Effector memory CD4-positive, alpha-beta T cell (primary cell): Measurements from ENCODE around the gene GALK1.

ENCODE experiments used
- DNase-seq, 3 donors: peaks; one replicate each; pipeline ENCODE4 v3.0.0-alpha.2; 2020
- H3K27ac ChIP-seq: 2 replicates; pipeline ENCODE4 v1.7.0; 2013; ENCODE audit warnings: mild to moderate bottlenecking, low read length, moderate library complexity; ENCODE audit not compliant: insufficient read depth, poor library complexity, severe bottlenecking
- H3K27me3 ChIP-seq: replicated peaks from 2 replicates; pipeline ENCODE4 v1.7.0; 2013; ENCODE audit warnings: mild to moderate bottlenecking, low read length; ENCODE audit not compliant: insufficient read depth, control insufficient read depth, poor library complexity, severe bottlenecking
- H3K36me3 ChIP-seq: 2 replicates; pipeline ENCODE4 v1.7.0; 2013; ENCODE audit warnings: mild to moderate bottlenecking, low read length, moderate library complexity; ENCODE audit not compliant: control insufficient read depth, insufficient read depth
- H3K4me1 ChIP-seq: 2 replicates; pipeline ENCODE4 v1.7.0; 2013; ENCODE audit warnings: low read length, mild to moderate bottlenecking; ENCODE audit not compliant: control insufficient read depth, insufficient read depth, poor library complexity, severe bottlenecking
- H3K4me3 ChIP-seq: 2 replicates; pipeline ENCODE4 v1.7.0; 2013; ENCODE audit warnings: low read length, low read depth, mild to moderate bottlenecking; ENCODE audit not compliant: insufficient read depth, poor library complexity, severe bottlenecking
- H3K9me3 ChIP-seq: 2 replicates; pipeline ENCODE4 v1.7.0; 2013; ENCODE audit warnings: mild to moderate bottlenecking, low read length, moderate library complexity; ENCODE audit not compliant: control insufficient read depth

Gene GALK1

GRCh38 chr17:75808549-75808904 lies 43.5 kb upstream of the GALK1 start:
- H3K4me3 ChIP-seq: no peak overlapping the region
- no peak overlapping the region for H3K27ac ChIP-seq
- peaks cover 31% of the 10 kb centered on the region for H3K36me3 ChIP-seq
- H3K4me1 ChIP-seq: no peaks in the 10 kb centered on the region
- no peaks in the 10 kb centered on the region for H3K27me3 ChIP-seq
- DNase-seq: no peak
- H3K9me3 ChIP-seq: no peaks in the 10 kb centered on the region

GRCh38 chr17:75807861-75808260 lies 42.9 kb upstream of the GALK1 start:
- Histone ChIP-seq H3K27ac (no peak overlapping the region), H3K9me3 (no peaks in the 10 kb centered on the region), H3K4me1 (no peaks in the 10 kb centered on the region), H3K36me3 (peaks cover 25% of the 10 kb centered on the region), H3K27me3 (no peaks in the 10 kb centered on the region), H3K4me3 (no peak overlapping the region)
- DNase-seq: no peak

GRCh38 chr17:75806822-75807500 lies 42.0 kb upstream of the GALK1 start:
- H3K27me3 ChIP-seq: no peaks in the 10 kb centered on the region
- H3K27ac ChIP-seq: no peak overlapping the region
- H3K36me3 ChIP-seq: peaks cover 16% of the 10 kb centered on the region
- no peak for DNase-seq
- no peaks in the 10 kb centered on the region for H3K4me1 ChIP-seq
- H3K9me3 ChIP-seq: no peaks in the 10 kb centered on the region
- no peak overlapping the region for H3K4me3 ChIP-seq

GRCh38 chr17:75803883-75804282 lies 38.9 kb upstream of the GALK1 start:
- Histone ChIP-seq H3K4me1 (no peaks in the 10 kb centered on the region), H3K27ac (no peak overlapping the region), H3K27me3 (no peaks in the 10 kb centered on the region), H3K36me3 (peaks cover 6% of the 10 kb centered on the region), H3K9me3 (no peaks in the 10 kb centered on the region), H3K4me3 (no peak overlapping the region)
- no peak for DNase-seq

GRCh38 chr17:75799402-75799801 lies 34.4 kb upstream of the GALK1 start:
- H3K27me3 ChIP-seq: no peaks in the 10 kb centered on the region
- H3K4me1 ChIP-seq: no peaks in the 10 kb centered on the region
- no peak overlapping the region for H3K4me3 ChIP-seq
- DNase-seq: no peak
- no peak overlapping the region for H3K27ac ChIP-seq
- peaks cover 9% of the 10 kb centered on the region for H3K36me3 ChIP-seq
- H3K9me3 ChIP-seq: no peaks in the 10 kb centered on the region

- H3K4me1 ChIP-seq: no peaks in the 10 kb centered on the region
- no peaks in the 10 kb centered on the region for H3K27me3 ChIP-seq
- H3K4me3 ChIP-seq: no peak overlapping the region
- H3K36me3 ChIP-seq: peaks cover 17% of the 10 kb centered on the region
- no peaks in the 10 kb centered on the region for H3K9me3 ChIP-seq
- DNase-seq: no peak
- no peak overlapping the region for H3K27ac ChIP-seq
Observed at GRCh38 chr17:75795820-75796607, 31.0 kb upstream of the GALK1 start.

- Histone ChIP-seq H3K36me3 (peaks cover 12% of the 10 kb centered on the region), H3K4me1 (no peaks in the 10 kb centered on the region), H3K27ac (no peak overlapping the region), H3K4me3 (no peak overlapping the region), H3K27me3 (no peaks in the 10 kb centered on the region), H3K9me3 (no peaks in the 10 kb centered on the region)
- DNase-seq: no peak
Observed at GRCh38 chr17:75793460-75793859, 28.5 kb upstream of the GALK1 start.

GRCh38 chr17:75791254-75791653 lies 26.3 kb upstream of the GALK1 start:
- no peak for DNase-seq

GRCh38 chr17:75785016-75785890 lies 20.3 kb upstream of the GALK1 start:
- Histone ChIP-seq H3K4me1 (peaks cover 28% of the 10 kb centered on the region), H3K27ac (peak overlapping the region; percentile 98), H3K27me3 (no peaks in the 10 kb centered on the region), H3K36me3 (no peaks in the 10 kb centered on the region), H3K9me3 (no peaks in the 10 kb centered on the region), H3K4me3 (peak overlapping the region; percentile 51)
- peak in 1 of 3 donors; percentile 85 for DNase-seq

More at GRCh38 chr17:75791254-75791653, 26.3 kb upstream of the GALK1 start:
- Histone ChIP-seq H3K4me3 (no peak overlapping the region), H3K27me3 (no peaks in the 10 kb centered on the region), H3K36me3 (peaks cover 12% of the 10 kb centered on the region), H3K27ac (no peak overlapping the region), H3K4me1 (peaks cover 6% of the 10 kb centered on the region), H3K9me3 (no peaks in the 10 kb centered on the region)
